ENCODE results near the gene METAP1D.

GRCh38 chr2:172086241-172087206 lies 86.8 kb downstream of the METAP1D start:
- TF ChIP-seq CTCF (IDR thresholded peaks at IDR 0.05) (no peak), POLR2A (IDR thresholded peaks at IDR 0.05) (no peak)

All from prostate gland (tissue), 2 donors.